Islet of Langerhans (tissue), 1 donor: ENCODE measurements around the gene CNOT6L.
"Not testable (repeated sequence)": the region's sequence is repeated elsewhere in the genome, so short reads cannot be mapped to it uniquely, and the experiment has no call there.

Experiments
- FAIRE-seq: peaks from one replicate; lab custom pipeline; 2011; peaks lifted over from hg19 to GRCh38; lab: Jason Lieb, UNC

Gene CNOT6L

DNA sequence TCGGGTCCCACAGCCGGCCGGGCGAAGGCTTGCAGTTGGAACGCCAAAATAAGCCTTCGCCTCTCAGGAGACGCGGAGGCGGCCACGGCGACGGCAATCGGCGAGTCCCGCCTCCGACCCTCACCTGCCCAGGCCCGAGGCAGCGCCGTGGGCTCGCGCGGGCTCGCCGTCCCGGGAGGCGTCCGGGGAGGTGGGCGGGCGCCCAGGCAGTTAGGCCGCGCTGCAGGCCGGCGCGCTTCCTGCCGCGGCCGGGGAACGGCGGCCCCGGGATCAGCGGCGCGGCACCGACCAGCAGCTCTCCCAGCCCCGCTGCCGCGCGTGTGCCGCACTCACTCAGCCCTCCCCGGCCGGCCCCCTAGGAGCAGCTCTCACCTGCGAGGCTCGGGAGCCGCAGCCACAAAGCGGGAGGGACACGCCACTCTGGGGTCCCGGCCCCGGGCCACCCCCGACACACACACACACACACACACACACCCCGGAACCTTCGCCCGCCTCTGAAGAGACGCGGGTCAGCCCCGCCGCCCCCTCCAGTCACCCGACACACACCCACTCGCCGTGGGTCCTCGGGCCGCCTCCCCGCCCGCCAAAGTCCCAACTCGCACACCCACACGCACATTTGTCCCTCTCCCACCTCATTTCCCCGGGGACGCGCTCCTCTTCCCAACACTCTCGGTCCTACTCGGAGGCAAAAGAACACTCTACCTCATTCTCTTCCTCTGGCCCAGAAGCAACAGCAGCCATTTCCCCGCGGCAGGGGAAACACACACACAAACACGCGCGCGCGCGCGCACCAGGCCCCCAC, at the start of gene CNOT6L:
CNOT6L (minus strand) TSS at position 767 of the 802 bp plus-strand sequence; CDS start at position 707, 60 bp downstream.
- no peak for FAIRE-seq

DNA sequence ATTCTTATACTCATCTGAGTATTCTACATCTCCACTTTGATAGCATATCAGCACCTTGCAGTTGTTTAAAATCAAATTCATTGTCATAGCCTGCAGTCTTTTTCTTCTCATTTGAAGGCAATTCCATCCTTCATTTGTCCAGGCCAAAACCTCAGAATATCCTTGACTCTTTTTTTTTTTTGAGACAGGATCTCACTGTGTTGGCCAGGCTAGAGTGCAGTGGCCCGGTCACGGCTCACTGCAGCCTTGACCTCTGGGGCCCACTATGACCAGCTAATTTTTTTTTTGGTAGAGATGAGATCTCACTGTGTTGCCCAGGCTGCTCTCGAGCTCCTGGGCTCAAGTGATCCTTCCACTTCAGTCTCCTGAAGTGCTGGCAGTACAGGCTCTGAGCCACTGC, 46.1 kb upstream of the CNOT6L start:
- no peak for FAIRE-seq

DNA sequence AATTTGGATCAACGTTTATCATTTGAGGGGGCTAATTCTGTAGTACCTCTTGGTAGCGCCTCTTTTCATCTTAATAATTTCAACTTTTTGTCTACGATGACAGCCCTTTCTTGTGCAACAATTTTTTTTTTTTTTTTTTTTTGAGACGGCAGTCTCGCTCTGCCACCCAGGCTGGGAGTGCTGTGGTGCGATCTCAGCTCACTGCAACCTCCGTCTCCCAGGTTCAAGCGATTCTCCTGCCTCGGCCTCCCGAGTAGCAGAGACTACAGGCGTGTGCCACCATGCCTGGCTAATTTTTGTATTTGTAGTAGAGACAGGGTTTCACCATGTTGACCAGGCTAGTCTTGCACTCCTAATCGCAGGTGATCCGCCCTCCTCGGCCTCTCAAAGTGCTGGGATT, 44.2 kb upstream of the CNOT6L start:
- FAIRE-seq = not testable (repeated sequence)

DNA sequence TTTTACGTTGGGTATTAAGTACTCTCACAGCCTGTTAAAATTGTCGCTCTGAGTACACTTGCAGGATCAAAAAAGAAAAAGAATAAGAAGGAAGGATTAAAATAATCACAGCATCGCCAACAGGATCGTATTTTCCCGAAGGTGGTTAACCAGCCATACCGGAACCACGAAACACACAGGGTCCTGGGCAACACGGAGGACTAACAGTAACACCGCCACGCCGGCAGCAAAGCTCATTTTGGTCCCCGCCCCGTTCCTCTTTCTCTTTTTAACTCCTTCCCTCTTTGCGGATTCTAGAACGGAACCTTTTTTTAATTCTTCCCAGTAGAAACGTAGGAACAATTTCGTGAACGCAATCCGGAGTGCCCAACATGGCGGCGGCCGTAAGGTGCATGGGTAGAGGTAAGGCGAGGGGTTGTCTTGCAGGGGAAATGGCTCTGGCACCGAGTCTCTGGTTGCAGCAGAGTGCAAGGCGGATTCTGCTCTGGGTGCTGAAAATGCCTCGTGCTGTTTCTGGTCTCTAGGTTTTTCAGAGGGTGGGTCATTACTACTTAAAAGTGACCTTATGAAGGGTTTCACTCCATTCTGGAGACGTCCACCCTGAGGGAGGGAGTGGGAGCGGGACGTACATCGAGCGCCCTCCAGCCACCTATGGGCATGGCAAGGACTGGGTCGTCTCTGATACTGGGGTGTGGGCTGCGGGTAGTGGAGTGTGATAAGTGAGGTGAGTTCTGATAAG, 43.5 kb upstream of the CNOT6L start, which contains the start of gene MRPL1:
MRPL1 (plus strand) TSS at position 353 of the 739 bp plus-strand sequence; CDS start at position 372, 19 bp downstream.
- FAIRE-seq = no peak

DNA sequence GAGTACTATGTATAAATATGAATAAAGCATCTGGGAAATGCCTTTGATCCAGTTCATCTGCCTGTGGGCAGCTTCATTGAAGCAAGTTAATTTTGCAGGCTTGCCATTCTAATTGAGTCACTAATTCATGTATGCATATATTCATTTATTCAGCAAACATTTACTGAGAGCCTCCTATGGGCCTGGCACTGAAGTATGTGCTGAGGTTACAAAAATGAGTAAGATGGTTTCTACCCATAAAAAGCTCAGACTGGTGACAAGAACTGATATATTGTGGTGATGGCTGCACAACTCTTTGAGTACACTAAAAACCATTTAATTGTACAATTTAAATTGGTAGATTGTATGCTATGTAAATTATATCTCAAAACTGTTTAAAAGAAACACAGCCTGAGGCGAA, 42.3 kb upstream of the CNOT6L start:
- no peak for FAIRE-seq

DNA sequence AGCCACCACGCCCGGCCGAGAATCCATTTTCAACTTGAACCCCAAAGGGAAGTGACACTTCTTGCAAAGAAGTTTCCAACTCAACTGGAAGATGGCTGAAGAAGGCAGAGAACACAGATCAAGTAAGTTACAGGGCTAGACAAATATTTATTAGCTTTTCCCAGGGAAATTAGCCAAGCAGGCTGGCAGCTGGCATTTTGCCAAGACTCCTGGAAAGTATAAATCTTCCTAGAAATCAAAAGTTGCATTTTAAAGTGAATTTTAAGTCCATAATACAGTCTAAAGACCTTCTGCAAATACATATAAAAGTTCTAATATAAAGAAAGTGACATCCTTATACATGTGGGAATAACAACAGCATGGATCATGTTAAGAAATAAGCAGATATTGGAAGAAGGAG, 40.1 kb upstream of the CNOT6L start:
- no peak for FAIRE-seq

DNA sequence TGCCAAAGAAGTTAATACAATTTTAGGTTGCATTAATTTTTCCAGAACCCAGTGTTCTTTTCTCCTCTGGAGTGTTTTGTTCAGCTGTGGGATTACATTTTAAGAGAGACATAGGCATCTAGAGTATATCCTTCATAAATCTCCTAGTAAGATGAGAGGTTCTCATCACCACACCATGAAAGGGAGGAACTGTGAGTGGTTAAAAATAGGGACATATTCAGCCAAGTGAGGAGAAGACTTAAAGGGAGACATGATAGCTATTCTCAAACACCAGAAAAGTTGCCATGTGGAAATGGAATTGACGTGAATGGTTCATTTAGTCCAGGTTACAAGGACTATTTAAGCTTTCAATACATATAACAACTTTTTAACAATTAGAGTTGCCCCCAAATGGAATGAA, 37.0 kb upstream of the CNOT6L start:
- no peak for FAIRE-seq

DNA sequence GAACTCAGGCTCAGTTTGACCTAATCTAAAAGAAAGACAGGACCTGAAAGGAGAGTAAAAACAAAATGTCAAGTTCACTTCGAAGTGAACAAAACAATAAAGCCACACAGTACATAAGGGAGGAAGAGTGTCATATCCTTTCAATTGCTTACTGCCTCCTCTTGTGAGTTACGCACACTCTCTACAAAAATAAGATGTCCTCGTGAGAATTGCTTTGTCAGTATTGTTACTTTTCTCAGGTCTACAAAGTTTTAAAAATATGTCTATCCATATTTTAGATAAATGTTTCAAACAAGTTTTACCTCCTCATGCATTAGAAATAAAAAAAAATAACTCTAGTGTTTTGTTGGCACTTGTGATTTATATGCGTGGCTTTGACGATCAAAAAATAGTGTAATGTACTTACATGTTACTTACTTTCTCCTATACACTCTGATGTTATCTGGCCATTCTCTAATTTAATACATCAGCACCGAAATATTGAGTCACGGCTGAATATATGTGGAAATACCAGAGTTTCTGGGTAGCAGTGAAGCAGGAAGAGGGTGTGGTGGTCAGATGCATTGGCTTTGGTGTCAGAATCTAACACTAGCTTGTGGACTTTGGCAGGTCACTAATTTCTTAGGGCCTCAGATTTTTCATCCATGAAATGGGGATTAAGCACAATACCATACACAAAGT, 35.4 kb upstream of the CNOT6L start:
- FAIRE-seq = no peak

DNA sequence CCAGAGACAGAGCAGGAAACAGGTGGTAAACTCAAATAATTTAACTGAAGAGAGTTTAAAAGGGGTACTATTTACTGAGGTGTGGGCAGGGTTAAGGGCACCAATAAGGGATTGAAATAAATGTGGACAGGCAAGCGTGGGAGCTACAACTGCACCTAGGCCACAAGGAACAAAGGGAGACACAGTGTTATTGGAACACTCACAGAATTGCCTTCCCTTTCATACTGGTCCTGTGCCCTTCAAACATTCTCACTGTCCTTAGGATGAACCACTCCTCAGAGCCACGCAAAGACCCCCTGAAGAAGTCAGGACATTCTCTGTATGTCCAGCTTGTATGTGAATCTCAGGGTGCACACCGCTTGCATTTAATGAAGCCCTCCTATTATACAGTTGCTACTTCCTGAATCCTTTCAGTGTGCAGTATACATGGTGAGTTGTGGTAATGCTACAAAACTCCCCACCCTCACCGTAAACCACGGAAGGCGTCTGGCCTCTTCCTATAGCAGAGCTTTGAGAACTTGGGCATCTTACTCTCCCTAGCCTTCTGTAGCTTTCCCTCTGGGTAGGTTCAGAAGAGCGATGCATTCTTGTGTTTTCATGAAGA, 33.8 kb upstream of the CNOT6L start:
- no peak for FAIRE-seq

DNA sequence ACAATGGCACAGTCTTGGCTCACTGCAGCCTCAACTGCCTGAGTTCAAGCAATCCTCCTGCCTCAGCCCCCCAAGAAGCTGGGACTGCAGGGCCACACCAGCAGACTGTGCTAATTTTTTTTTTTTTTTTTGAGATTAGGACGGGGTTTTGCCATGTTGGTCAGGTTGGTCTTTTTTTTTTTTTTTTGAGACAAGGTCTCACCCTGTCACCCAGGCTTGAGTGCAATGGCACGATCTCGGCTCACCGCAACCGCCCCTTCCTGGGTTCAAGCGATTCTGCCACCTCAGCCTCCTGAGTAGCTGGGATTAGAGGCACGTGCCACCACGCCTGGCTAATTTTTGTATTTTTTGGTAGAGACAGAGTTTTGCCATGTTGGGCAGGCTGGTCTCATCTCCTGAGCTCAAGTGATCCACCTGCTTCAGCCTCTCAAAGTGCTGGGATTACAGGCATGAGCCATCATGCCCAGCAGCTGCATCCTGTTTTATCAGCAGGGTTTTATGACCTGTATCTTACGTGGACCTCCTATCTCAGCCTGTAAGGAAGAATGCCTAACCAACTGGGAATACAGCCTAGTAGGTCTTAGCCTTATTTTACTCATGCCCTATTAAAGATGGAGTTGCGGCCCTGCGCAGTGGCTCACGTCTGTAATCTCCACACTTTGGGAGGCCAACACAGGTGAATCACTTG, 30.3 kb upstream of the CNOT6L start:
- no peak for FAIRE-seq

DNA sequence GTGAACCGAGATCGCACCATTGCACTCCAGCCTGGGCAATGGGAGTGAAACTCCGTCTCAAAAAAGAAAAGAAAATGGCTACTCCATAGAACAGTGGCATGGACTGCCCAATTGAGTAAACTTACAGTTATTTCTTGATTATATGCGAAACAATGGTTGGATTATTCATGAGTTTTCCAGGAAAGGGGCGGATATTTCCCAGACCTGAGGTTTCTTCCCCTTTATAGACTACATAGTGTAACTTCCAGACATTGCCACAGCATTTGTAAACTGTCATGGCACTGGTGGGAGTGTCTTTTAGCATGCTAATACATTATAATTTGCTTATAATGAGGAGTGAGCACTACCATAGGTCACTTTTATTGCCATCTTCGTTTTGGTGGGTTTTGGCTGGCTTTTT, 29.3 kb upstream of the CNOT6L start:
- FAIRE-seq = no peak

DNA sequence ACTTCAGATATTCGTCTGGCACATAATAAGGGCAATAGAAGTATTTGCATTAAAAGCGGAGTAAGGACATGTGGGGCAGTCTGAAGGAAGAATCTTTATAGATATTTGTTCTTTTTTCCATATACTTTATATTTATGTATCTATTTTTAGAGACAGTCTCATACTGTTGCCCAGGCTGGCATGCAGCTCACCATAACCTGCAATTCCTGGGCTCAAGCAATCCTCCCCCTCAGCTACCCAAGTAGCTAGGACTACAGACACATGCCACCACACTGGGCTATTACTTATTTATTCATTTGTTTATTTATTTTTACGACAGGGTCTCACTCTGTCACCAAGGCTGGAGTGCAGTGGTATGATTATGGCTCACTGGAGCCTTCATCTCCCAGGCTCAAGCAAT, 26.8 kb upstream of the CNOT6L start:
- no peak for FAIRE-seq

DNA sequence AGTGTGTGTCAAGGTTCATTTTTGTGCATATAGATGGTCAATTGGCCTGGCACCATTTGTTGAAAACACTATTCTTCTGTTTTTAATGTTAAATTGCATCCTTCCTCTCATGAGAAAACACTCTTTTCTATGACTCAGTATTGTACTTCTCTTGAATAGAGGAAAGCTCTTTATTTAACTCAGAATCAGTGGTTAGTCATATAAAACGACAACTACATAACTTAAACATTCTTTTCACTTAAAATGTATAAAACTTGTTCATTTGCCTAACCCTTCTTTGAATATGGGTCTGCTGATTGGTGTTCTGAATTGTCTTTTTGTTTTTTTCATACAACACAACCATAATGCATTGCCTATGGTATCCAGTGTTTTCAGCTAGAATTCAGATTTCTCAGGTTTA, 26.2 kb upstream of the CNOT6L start:
- FAIRE-seq = no peak

DNA sequence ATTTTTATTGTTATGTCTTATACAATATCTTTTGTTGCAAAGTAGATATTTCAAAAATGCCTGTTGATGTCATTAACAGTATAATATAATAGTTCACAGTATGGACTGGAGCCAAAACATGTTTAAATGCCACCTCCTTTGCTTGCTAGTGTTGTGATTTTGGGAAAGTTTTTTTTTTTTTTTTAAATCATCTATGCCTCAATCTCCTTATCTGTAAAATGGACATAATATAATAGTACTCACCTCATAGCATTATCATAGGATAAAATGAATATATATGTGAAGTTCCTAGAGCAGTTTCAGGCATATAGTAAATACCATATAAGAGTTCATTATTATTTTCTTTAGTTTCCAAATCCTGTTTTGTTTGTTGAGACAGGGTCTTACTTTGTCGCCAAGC, 25.2 kb upstream of the CNOT6L start:
- FAIRE-seq = no peak

DNA sequence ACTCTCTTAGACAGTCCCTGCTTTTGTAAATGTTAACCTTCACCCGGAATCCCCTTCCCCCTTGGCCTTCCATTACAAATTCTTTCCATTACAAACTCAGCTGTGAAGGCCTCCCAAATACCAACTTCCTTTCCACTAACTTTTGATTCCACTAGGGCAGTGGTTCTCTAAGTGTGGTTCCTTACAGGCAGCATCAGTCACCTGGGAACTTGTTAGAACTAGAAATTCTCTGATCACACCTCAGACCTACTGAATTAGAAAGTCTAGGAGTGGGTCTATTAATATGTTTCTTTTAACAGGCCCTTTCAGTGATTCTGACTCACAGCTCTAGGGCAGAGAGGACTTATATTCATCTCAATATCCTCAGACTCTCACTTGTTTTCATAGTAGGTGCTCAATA, 24.5 kb upstream of the CNOT6L start:
- FAIRE-seq = no peak

DNA sequence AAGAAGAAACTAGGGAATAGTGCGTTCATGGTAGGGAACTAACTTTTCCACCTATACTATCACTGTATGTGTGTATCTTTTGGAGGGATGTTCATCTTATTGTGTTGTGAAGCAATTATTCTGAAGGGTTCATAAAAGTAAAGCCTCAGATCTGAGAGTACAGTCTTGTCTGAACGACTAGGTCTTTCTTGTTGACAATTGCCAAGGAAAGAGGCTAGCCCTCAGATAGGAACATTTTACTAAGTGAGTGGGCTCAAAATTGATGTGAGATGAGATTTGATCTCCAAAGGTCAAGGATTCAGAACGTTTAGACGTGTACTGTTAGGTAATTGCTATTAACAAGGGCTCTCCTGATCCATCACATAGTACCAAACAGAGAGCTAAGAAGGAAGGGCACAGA, 15.2 kb upstream of the CNOT6L start:
- no peak for FAIRE-seq

DNA sequence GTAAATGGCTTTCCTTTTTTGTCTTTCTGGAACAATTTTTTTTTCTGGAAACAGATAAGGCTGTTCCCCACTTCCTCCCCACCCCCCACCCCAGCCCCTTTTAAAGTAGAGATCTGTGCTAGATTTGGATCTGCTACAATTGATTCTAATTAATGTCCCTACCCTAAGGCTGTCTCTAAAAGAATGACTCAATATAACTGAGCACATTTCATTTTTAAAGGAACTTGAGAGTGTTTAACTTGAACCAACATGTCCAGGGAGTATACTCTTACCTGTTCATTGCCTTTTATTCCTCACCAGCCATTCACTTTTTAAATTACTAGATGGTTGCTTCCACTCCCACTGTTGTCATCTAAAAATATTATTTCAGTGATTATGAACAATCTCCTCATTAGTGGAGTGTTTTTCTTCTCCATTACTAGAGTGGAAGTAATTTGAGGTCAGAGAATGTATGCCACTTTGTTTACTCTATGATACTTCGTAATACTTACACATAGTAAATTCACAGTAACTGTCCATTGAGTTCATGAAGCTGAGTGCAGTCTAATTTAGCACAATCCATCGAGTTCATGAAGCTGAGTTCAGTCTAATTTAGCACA, 14.1 kb upstream of the CNOT6L start:
- FAIRE-seq = no peak

DNA sequence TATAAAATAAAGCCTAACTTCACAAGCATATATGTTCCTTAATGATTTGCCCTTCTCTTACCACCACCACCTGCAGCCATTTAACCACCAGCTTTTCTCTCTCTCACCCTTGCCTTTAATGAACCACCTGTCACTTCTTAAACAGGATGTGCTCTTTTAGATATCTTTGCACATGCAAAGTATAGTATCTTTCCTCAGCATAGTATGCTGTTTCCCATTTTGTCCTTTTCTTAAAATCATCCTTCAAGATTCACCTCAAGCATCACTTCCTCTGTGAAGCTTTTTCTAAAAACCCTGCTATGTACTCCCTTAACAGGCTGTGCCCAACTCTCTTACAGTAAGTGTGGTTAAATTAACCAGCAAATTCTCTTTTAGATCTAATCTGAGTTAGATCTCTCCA, 8.2 kb upstream of the CNOT6L start:
- no peak for FAIRE-seq

DNA sequence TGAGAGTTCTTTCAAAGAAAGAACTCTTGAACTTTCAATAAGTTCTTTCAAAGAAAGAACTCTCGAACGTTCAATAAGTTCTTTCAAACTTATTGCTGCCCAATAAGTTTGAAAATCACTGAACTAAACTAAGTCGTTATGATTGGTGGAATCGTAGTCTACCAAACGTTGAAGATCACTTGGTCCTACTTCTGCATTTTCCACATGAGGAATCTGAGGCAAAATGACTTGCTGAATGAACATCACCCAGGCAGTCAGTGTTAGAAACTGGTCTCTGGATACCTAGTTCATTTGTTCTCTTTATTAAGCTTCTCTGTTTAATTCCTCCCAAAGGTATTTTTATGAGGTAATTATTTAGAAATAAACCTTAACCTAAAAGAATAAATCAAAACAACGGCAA, 7.1 kb upstream of the CNOT6L start:
- no peak for FAIRE-seq

DNA sequence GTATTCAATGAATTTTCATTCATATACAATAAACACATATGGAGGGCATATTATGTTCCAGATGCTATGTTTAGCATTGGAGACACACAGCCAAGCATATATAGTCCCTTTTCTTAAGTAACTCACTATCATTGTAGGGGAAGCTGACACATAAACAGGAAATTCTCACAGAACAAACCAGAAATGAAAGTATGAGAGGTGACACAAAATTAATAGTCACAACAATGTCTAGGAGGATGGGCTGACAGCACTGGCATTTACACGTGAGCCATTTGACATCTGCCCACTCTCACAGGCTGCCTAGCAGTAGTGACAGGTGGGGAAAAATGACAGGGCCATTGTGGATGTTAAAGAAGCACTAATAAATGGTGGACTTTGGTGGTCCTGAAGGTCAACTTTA, 2.6 kb upstream of the CNOT6L start:
- no peak for FAIRE-seq

DNA sequence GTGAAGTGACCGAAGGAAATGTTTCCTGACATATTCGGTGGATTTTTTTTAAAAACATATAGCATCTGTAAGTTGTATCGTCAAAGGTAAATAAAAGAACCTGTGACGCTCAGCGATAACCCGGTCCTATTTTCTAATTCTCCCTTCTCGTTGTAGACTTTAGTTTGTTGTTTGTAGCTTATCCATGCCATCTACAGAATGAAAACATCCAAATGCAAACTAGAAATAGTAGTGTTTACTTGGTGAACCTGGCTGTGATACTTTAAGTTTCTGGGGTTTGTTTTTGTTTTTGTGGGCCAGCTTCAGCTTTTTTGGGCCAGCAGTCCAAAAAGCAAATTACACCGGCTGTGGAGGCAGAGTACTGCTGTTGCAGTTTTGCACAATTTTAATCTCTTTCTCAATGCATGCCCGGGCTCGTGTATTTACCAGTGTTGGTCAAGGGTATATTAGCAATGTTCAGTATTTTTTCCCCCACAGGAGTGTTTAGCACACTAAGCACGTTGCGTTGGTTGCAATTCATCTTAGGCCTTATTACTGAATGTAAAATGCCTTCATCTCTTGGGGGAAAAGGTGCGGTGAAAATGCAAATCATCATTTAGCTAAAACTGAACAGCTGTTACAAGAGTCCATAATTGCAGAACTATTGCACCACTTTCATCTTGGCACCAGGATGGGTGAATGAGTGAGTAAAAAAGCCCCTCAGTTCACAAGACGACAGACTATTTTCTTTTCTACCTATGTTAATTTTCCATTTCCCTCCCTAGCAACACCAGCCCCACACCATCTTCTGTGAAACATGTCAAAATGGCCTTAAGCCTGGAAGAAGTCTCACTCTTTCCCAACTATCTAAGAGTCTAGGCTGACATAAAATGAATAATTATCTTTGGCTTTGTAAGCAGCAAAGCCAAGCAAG, 1.7 kb upstream of the CNOT6L start:
- no peak for FAIRE-seq
